A549 treated with AZD9567 at 1 μM for 4 hours (cell line): Measurements from ENCODE around the gene CASKIN2. TPM values are rescaled to one million over a fixed set of nuclear protein-coding genes. Genes with fewer than 3 reads are reported as not detected.

ENCODE experiments used
- total RNA-seq: library from RNA; stranded (reverse); fragments of 200-300 nt; extraction: Qiagen RNA extraction; gene quantifications from 5 replicates; pipeline ENCODE4 v1.2.3, GENCODE V29; 2022; ENCODE audit not compliant: insufficient read depth

Gene CASKIN2
- total RNA-seq = 9.0 to 12.1 TPM (median 9.9 TPM) in 5 replicates

GRCh38 chr17:75515496-75516254 is at the start of gene CASKIN2:
TSS of gene CASKIN2 (minus strand) at chr17:75515537. CDS start at chr17:75513804, 1,733 bp downstream.

GRCh38 chr17:75524970-75525805 is 9.9 kb upstream of the CASKIN2 start, which contains the start of gene LLGL2:
TSS of gene LLGL2 (plus strand) at chr17:75525697. CDS start at chr17:75543427, 17,730 bp downstream.

DNA sequence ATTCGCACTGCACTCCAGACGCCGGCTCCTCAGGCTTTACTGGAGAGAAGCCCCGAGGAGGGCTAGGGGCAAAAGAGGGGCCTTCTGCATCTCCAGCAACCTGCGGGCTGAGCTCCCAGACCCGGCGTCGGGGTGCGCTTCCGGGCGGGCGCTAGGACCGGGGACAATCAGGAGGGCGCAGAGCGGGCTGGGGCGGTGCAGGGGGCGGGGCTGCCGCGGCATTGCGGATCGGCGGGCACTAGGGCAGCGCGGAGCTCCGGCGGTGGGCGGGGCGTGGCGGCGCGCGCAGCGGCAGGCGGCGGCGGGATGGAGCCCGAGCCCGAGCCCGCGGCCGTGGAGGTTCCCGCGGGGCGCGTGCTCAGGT is 900 bp upstream of the CASKIN2 start, which contains the start of gene TSEN54:
TSS of gene TSEN54 (plus strand) at position 274 of the 364 bp plus-strand sequence. CDS start at position 307, 33 bp downstream.

GRCh38 chr17:75456417-75457046 is 58.8 kb downstream of the CASKIN2 start, which contains the start of gene TMEM94:
TSS of gene TMEM94 (plus strand) at chr17:75456635. CDS start at chr17:75471906, 15,271 bp downstream.

Other genes starting within 250 kb of the CASKIN2 start
- 31.9 to 38.5 TPM (median 37.8 TPM) in 5 replicates for gene MIF4GD, start 244.3 kb downstream of the CASKIN2 start, total RNA-seq
- 16.5 to 24.0 TPM (median 22.8 TPM) in 5 replicates for gene SLC25A19, start 226.1 kb downstream of the CASKIN2 start, total RNA-seq
- 90.0 to 100 TPM (median 98.6 TPM) in 5 replicates for gene GRB2, start 109.9 kb downstream of the CASKIN2 start, total RNA-seq
- gene TMEM94, start 58.9 kb downstream of the CASKIN2 start, total RNA-seq = 40.4 to 81.2 TPM (median 42.0 TPM) in 5 replicates
- 37.9 to 51.8 TPM (median 46.7 TPM) in 5 replicates for gene TSEN54, start 991 bp upstream of the CASKIN2 start, total RNA-seq
- gene LLGL2, start 10.2 kb upstream of the CASKIN2 start, total RNA-seq = 13.8 to 36.2 TPM (median 33.6 TPM) in 5 replicates
- 30.7 to 53.7 TPM (median 43.5 TPM) in 5 replicates for gene MYO15B, start 72.3 kb upstream of the CASKIN2 start, total RNA-seq
- 0.64 to 0.79 TPM (median 0.72 TPM) in 4 of 5 replicates, not detected in the other for gene SMIM5, start 117.9 kb upstream of the CASKIN2 start, total RNA-seq
- gene RECQL5, start 151.6 kb upstream of the CASKIN2 start, total RNA-seq = 23.8 to 30.3 TPM (median 27.1 TPM) in 5 replicates
- 124 to 134 TPM (median 129 TPM) in 5 replicates for gene SAP30BP, start 151.8 kb upstream of the CASKIN2 start, total RNA-seq
- 79.7 to 102 TPM (median 95.5 TPM) in 5 replicates for gene ITGB4, start 205.9 kb upstream of the CASKIN2 start, total RNA-seq
- gene GALK1, start 249.7 kb upstream of the CASKIN2 start, total RNA-seq = 64.4 to 81.9 TPM (median 77.0 TPM) in 5 replicates